ENCODE data around the gene MAML1.

MAML1 gene

DNA sequence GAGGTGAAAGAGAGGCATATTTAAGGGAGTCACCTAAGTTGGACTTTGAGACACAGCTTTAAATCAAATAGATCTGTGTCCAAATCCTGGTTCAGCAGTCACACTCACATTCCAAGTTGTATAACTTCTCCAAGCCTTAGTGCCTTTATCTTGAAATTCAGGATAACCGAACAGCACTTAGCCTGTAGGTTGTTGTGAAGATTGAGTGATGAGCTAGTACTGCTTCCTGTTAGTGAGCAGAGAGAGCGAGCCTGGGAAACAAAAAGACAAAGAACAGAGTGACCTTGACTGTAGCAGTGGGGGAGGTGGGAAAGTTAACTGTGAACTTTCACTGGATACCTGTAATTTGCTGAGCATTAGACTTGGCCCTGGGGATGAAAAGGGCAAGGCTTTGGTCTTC is 22.4 kb downstream of the MAML1 start:
- DNase-seq = no peak
- TF ChIP-seq GATA1 (IDR thresholded peaks at IDR 0.05; ENCODE audit: low read depth, low read length) = no peak
- TF ChIP-seq POLR2A (IDR thresholded peaks at IDR 0.05; ENCODE audit: low read length) = no peak

DNA sequence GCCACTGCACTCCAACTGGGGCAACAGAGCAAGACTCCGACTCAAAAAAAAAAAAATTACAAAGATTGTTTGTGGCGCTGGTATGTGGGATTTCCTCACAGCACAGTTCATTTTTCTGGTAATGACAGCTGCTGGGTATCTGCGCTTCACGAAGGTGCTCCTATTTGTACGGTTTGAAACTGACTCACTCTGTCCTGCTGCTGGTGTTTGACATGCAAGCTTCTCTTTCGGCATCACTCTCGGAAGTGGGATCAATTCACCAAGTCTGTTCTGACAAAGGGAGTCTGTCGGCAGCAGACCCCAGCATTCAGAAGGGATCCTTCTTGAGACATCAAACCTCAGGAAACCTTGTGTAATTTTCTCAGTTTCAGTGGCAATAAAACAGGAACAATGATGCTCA is 26.3 kb downstream of the MAML1 start:
- DNase-seq = no peak
- TF ChIP-seq POLR2A (IDR thresholded peaks at IDR 0.05; ENCODE audit: low read length) (no peak), GATA1 (IDR thresholded peaks at IDR 0.05; ENCODE audit: low read depth, low read length) (no peak)

- TF ChIP-seq GATA1 (IDR thresholded peaks at IDR 0.05; ENCODE audit: low read depth, low read length) (no peak), POLR2A (IDR thresholded peaks at IDR 0.05; ENCODE audit: low read length) (no peak)
- DNase-seq = no peak
Measured at GRCh38 chr5:179759581-179760551, 27.2 kb downstream of the MAML1 start.

GRCh38 chr5:179762079-179762780 is 29.6 kb downstream of the MAML1 start:
- TF ChIP-seq POLR2A (IDR thresholded peaks at IDR 0.05; ENCODE audit: low read length) (no peak), GATA1 (IDR thresholded peaks at IDR 0.05; ENCODE audit: low read depth, low read length) (no peak)
- DNase-seq = no peak

DNA sequence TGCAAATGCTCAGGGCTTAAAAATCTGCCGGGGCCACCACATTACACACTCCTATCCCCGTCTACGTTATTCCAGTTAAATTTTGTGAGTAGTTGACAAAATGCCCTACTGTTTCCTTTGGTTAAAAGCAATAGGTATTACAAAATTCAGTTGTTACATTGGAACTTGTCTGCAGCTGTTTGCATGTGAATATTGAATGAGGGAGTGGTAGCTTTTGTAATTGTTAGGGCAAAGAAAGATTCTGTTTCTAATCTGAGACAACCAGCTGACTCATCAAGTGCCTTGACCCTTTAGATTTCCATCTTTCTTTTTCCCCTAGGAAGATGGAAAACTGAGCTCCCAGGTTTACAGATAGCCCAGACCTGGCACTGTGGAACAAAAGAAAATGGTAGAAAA is 30.2 kb downstream of the MAML1 start:
- peak in 1 of 2 experiments; percentile 50 for DNase-seq
- TF ChIP-seq POLR2A (IDR thresholded peaks at IDR 0.05; ENCODE audit: low read length) (no peak), GATA1 (IDR thresholded peaks at IDR 0.05; ENCODE audit: low read depth, low read length) (no peak)

DNA sequence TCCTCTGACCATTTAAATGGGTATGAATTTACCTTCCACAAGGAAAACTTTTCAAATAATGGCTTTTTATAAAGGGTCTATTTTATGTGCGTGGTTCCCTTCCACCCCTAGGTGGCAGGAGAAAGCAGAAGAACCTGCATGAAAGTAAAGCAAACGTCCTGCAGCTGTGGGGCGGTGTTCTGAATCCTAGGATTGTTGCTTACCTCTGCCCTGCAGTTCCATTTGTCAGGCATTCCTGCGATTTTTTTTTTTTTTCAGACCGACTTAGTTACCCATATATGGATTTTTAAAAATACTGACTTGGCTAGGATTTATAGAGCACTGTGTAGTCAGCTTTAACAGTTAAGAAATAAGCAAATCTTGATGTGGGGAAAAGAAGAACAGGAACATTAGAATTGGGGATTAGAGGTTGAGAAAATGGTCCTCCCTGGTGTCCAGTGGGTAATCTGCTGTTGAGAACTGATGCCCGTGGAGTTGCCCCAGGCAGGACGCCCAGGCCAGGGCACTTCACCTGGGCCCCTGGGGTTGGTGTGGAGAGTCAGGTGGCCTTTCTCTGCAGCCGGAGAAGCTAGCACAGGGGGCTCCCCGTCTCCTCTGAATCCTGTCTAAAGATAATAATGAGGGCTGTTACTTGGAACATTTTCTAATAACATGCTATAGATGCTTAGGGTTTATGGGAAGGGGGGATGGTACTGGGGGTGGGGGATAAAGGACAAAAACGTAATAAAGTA is 30.8 kb downstream of the MAML1 start:
- TF ChIP-seq POLR2A (IDR thresholded peaks at IDR 0.05; ENCODE audit: low read length) (no peak), GATA1 (IDR thresholded peaks at IDR 0.05; ENCODE audit: low read depth, low read length) (no peak)
- DNase-seq = peak; percentile 74 to 79

GRCh38 chr5:179764056-179764455 is 31.4 kb downstream of the MAML1 start:
- TF ChIP-seq POLR2A (IDR thresholded peaks at IDR 0.05; ENCODE audit: low read length) (no peak), GATA1 (IDR thresholded peaks at IDR 0.05; ENCODE audit: low read depth, low read length) (no peak)
- no peak for DNase-seq

DNA sequence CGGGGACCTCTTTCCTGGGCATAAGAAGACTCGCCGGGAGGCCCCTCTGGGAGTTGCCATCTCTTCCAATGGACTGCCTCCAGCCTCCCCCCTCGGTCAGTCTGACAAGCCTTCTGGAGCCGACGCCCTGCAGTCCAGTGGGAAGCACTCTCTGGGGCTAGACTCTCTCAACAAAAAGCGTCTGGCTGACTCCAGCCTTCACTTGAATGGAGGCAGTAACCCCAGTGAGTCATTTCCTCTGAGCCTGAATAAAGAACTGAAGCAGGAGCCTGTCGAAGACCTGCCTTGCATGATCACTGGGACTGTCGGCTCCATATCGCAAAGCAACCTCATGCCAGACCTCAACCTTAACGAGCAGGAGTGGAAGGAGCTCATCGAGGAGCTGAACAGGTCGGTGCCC is 32.8 kb downstream of the MAML1 start:
- TF ChIP-seq POLR2A (IDR thresholded peaks at IDR 0.05; ENCODE audit: low read length) (no peak), GATA1 (IDR thresholded peaks at IDR 0.05; ENCODE audit: low read depth, low read length) (no peak)
- DNase-seq = no peak

GRCh38 chr5:179766021-179766725 is 33.6 kb downstream of the MAML1 start:
- DNase-seq = peak; percentile 69 to 70

GRCh38 chr5:179766726-179767455 is 34.3 kb downstream of the MAML1 start:
- no peak for DNase-seq
- TF ChIP-seq POLR2A (IDR thresholded peaks at IDR 0.05; ENCODE audit: low read length) = no peak
- TF ChIP-seq GATA1 (IDR thresholded peaks at IDR 0.05; ENCODE audit: low read depth, low read length) = no peak

More at GRCh38 chr5:179766021-179766725, 33.6 kb downstream of the MAML1 start:
- TF ChIP-seq GATA1 (IDR thresholded peaks at IDR 0.05; ENCODE audit: low read depth, low read length) (no peak), POLR2A (IDR thresholded peaks at IDR 0.05; ENCODE audit: low read length) (no peak)

GRCh38 chr5:179767496-179768100 is 35.0 kb downstream of the MAML1 start:
- TF ChIP-seq POLR2A (IDR thresholded peaks at IDR 0.05; ENCODE audit: low read length) (no peak), GATA1 (IDR thresholded peaks at IDR 0.05; ENCODE audit: low read depth, low read length) (no peak)
- DNase-seq = no peak

GRCh38 chr5:179768326-179769085 is 35.9 kb downstream of the MAML1 start:
- DNase-seq = no peak
- TF ChIP-seq POLR2A (IDR thresholded peaks at IDR 0.05; ENCODE audit: low read length) = no peak
- no peak for TF ChIP-seq GATA1 (IDR thresholded peaks at IDR 0.05; ENCODE audit: low read depth, low read length)

All from erythroblast (primary cell).